Measurements from ENCODE around the gene SPPL3. TPM values are rescaled to one million over a fixed set of nuclear protein-coding genes. Genes with fewer than 3 reads are reported as not detected.

SPPL3 gene
- total RNA-seq, 1 donor from 2014 or later, result 26.8 TPM

GRCh38 chr12:120884644-120885043 is 19.5 kb downstream of the SPPL3 start:
- no peaks in the 10 kb centered on the region for H3K36me3 ChIP-seq
- H3K4me1 ChIP-seq, result peaks cover 33% of the 10 kb centered on the region
- H3K4me3 ChIP-seq, result no peak overlapping the region
- H3K27me3 ChIP-seq (ENCODE audit: low read depth), result no peaks in the 10 kb centered on the region
- intact Hi-C loops (cut with micrococcal nuclease), result no loop called here
- TF ChIP-seq, protein P1, sequence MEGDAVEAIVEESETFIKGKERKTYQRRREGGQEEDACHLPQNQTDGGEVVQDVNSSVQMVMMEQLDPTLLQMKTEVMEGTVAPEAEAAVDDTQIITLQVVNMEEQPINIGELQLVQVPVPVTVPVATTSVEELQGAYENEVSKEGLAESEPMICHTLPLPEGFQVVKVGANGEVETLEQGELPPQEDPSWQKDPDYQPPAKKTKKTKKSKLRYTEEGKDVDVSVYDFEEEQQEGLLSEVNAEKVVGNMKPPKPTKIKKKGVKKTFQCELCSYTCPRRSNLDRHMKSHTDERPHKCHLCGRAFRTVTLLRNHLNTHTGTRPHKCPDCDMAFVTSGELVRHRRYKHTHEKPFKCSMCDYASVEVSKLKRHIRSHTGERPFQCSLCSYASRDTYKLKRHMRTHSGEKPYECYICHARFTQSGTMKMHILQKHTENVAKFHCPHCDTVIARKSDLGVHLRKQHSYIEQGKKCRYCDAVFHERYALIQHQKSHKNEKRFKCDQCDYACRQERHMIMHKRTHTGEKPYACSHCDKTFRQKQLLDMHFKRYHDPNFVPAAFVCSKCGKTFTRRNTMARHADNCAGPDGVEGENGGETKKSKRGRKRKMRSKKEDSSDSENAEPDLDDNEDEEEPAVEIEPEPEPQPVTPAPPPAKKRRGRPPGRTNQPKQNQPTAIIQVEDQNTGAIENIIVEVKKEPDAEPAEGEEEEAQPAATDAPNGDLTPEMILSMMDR (IDR thresholded peaks at IDR 0.05; ENCODE audit: borderline replicate concordance), result no peak
- no peaks in the 10 kb centered on the region for H3K9me3 ChIP-seq (replicated peaks)
- H3K27ac ChIP-seq (replicated peaks), result no peak overlapping the region
- DNase-seq, result no peak

- no peaks in the 10 kb centered on the region for H3K36me3 ChIP-seq
- DNase-seq, result no peak
- H3K4me1 ChIP-seq, result peaks cover 21% of the 10 kb centered on the region
- intact Hi-C loops (cut with micrococcal nuclease), result no loop called here
- H3K27ac ChIP-seq (replicated peaks), result no peak overlapping the region
- H3K9me3 ChIP-seq (replicated peaks), result no peaks in the 10 kb centered on the region
- TF ChIP-seq, protein P1 (IDR thresholded peaks at IDR 0.05; ENCODE audit: borderline replicate concordance), result no peak
- H3K4me3 ChIP-seq, result no peak overlapping the region
- no peaks in the 10 kb centered on the region for H3K27me3 ChIP-seq (ENCODE audit: low read depth)
These were observed 22.1 kb downstream of the SPPL3 start for GRCh38 chr12:120882055-120882555.

DNA sequence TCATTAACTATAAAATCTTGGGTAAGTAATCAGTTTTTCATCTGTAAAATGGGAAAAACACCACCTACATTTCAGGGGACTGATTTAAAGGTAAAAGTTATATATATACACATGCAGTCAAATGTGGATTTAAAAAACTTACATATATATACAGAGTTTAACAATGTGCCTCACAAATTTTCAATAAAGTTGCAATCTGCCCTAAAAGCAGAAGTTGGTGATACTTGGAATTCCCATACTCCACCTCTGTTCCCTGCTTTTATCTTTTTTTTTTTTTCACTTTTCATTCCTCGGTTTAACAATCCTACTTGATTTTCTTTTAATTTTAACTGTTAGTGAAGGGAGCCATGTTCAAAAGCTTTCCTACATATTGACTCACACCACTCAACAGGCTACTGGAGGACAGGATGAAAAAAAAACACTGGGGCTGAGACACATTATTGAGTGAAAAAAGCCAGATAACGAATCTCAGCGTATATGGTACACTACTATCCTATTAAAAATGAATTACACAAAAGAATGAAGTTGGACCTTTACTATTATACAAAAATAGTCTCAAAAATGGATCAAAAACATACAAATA is 24.3 kb downstream of the SPPL3 start:
- H3K4me3 ChIP-seq, result no peak overlapping the region
- DNase-seq, result no peak
- no peaks in the 10 kb centered on the region for H3K27me3 ChIP-seq (ENCODE audit: low read depth)
- TF ChIP-seq, protein P1 (IDR thresholded peaks at IDR 0.05; ENCODE audit: borderline replicate concordance), result no peak
- intact Hi-C loops (cut with micrococcal nuclease), result no loop called here
- peaks cover 19% of the 10 kb centered on the region for H3K4me1 ChIP-seq
- H3K27ac ChIP-seq (replicated peaks), result no peak overlapping the region
- no peaks in the 10 kb centered on the region for H3K9me3 ChIP-seq (replicated peaks)
- H3K36me3 ChIP-seq, result no peaks in the 10 kb centered on the region

- intact Hi-C loops (cut with micrococcal nuclease), result no loop called here
- DNase-seq, result no peak
- TF ChIP-seq, protein P1 (IDR thresholded peaks at IDR 0.05; ENCODE audit: borderline replicate concordance), result no peak
- H3K36me3 ChIP-seq, result no peaks in the 10 kb centered on the region
- peaks cover 20% of the 10 kb centered on the region for H3K4me1 ChIP-seq
- no peak overlapping the region for H3K4me3 ChIP-seq
- H3K27ac ChIP-seq (replicated peaks), result no peak overlapping the region
- no peaks in the 10 kb centered on the region for H3K27me3 ChIP-seq (ENCODE audit: low read depth)
- H3K9me3 ChIP-seq (replicated peaks), result no peaks in the 10 kb centered on the region
These were observed 25.1 kb downstream of the SPPL3 start for GRCh38 chr12:120879102-120879501.

DNA sequence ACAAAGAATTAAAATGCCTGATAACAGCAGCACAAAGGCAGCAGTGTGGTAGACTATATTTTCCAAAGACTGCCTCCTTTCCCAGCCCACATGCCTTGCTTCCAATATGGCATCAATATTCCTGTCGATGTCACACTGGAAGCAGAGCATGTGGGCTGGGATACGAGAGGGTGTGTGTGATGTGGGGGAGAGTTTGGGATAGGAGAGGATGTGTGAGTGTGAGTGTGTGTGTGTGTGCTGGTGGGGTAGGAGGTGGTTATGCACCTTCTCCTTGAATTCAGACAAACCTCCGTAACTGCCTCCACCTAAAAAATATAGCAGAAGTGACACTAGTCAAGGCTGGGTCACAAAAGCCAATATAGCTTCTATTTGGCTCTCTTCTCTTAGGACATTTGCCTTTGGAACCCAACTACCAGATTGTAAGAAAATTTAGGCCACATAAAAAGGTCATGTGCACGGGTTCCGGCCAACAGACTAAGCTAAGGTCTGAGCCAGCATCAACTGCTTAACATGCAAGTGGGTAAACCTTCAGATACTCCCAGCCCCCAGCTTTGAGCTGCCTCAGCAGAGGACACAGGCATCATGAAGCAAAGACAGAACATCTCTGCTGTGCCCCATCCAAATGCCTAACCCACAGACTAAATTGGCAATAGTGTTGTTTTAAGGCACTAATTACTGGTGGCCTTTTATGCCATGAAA is 29.5 kb downstream of the SPPL3 start:
- no peak for DNase-seq

More for the DNA sequence above, 29.5 kb downstream of the SPPL3 start:
- intact Hi-C loops (cut with micrococcal nuclease), result no loop called here
- no peaks in the 10 kb centered on the region for H3K36me3 ChIP-seq
- TF ChIP-seq, protein P1 (IDR thresholded peaks at IDR 0.05; ENCODE audit: borderline replicate concordance), result no peak
- no peak overlapping the region for H3K4me3 ChIP-seq
- H3K9me3 ChIP-seq (replicated peaks), result no peaks in the 10 kb centered on the region
- H3K27ac ChIP-seq (replicated peaks), result no peak overlapping the region
- peaks cover 46% of the 10 kb centered on the region for H3K4me1 ChIP-seq
- no peaks in the 10 kb centered on the region for H3K27me3 ChIP-seq (ENCODE audit: low read depth)

Data from left ventricle myocardium inferior (tissue), 1 donor.